ENCODE measurements around the gene ZNF184. TPM values are rescaled to one million over a fixed set of nuclear protein-coding genes. Genes with fewer than 3 reads are reported as not detected.

Gene ZNF184
- total and polyA plus RNA-seq, 9 of the 15 experiments (the other 6 are each of a cell fraction or from before 2014, with no cell fraction given) = 7.6 to 22.2 (median 12.8) TPM

- no peak for TF ChIP-seq ZNF696 (CRISPR knock-in tag; conservative IDR thresholded peaks at IDR 0.05)
- TF ChIP-seq GATA2 (CRISPR knock-in tag; IDR thresholded peaks at IDR 0.05) = no peak
- TF ChIP-seq JUN (IDR thresholded peaks at IDR 0.05; ENCODE audit: borderline replicate concordance, low read depth, low read length) = no peak
- TF ChIP-seq JUN (CRISPR knock-in tag; IDR thresholded peaks at IDR 0.05; ENCODE audit: borderline replicate concordance) = no peak
- no peak for TF ChIP-seq ZNF695 (CRISPR knock-in tag; IDR thresholded peaks at IDR 0.05)
- TF ChIP-seq ZFX (CRISPR knock-in tag; IDR thresholded peaks at IDR 0.05) = no peak
These were observed 43.9 kb downstream of the ZNF184 start (continued) for GRCh38 chr6:27428966-27429365.

- FAIRE-seq (no peak), DNase-seq (ENCODE audit: extremely low read depth in 1 of 4, low spot score in 3 of 4) (no peak), ATAC-seq (no peak)
- H3K27ac ChIP-seq (ENCODE audit: extremely low read depth, low read depth, low read length) = no peak overlapping the region
- ChIA-PET CTCF (ENCODE audit: low intra/inter-chr PET ratio) (no interaction called here), POLR2A (interaction anchor here (0.8 kb wide), 1 partner anchor 22 kb away, joined by 3 read pairs; no protein-coding TSS in a partner anchor)
- H3K4me3 ChIP-seq = no peak overlapping the region
- WGBS (ENCODE audit: insufficient coverage, low coverage, missing lambda C conversion rate) = 14% methylated on average over 4 of the region's 4 CpGs
- in situ Hi-C loops (cut with MboI) = no loop called here
- no peak overlapping the region for H3K4me2 ChIP-seq (ENCODE audit: insufficient read depth, low read length)
- no peaks in the 10 kb centered on the region for H3K36me3 ChIP-seq (ENCODE audit: control insufficient read depth, insufficient read depth, low read length)
- no peaks in the 10 kb centered on the region for H3K9me3 ChIP-seq (replicated peaks; ENCODE audit: control insufficient read depth, insufficient read depth, low read depth, low read length)
- no peaks in the 10 kb centered on the region for H4K20me1 ChIP-seq (replicated peaks; ENCODE audit: control insufficient read depth, insufficient read depth, low read length)
- intact Hi-C loops (cut with micrococcal nuclease) = no loop called here
- H3K9me1 ChIP-seq (ENCODE audit: control insufficient read depth, insufficient read depth, low read length) = no peaks in the 10 kb centered on the region
- H3K4me1 ChIP-seq (replicated peaks in 1 of 2; ENCODE audit: control insufficient read depth in 2 of 2, insufficient read depth in 2 of 2, low read length in 2 of 2) = no peaks in the 10 kb centered on the region
- H3K79me2 ChIP-seq (ENCODE audit: control insufficient read depth, insufficient read depth, low read length) = no peaks in the 10 kb centered on the region
- no peak overlapping the region for H2AFZ ChIP-seq (ENCODE audit: low read depth, low read length)
- BruUV-seq (replicated peaks) = no TSS peak
- no peaks in the 10 kb centered on the region for H3K27me3 ChIP-seq (ENCODE audit: control insufficient read depth in 2 of 2, insufficient read depth in 2 of 2, low read length in 2 of 2)
- H3K9ac ChIP-seq (ENCODE audit: insufficient read depth in 1 of 2, low read depth in 2 of 2, low read length in 2 of 2) = no peak overlapping the region
- TF ChIP-seq THRA (IDR thresholded peaks at IDR 0.05) (no peak), USF2 (CRISPR knock-in tag; IDR thresholded peaks at IDR 0.05) (no peak), TSHZ1 (CRISPR knock-in tag; IDR thresholded peaks at IDR 0.05) (no peak), HOXB6 (CRISPR knock-in tag; IDR thresholded peaks at IDR 0.05; ENCODE audit: borderline replicate concordance) (no peak), NCOR1 (IDR thresholded peaks at IDR 0.05) (no peak), HLTF (IDR thresholded peaks at IDR 0.05) (no peak), MTA1 (IDR thresholded peaks at IDR 0.05; ENCODE audit: borderline replicate concordance) (no peak), THAP12 (CRISPR knock-in tag; IDR thresholded peaks at IDR 0.05) (no peak)
These were observed 44.4 kb downstream of the ZNF184 start for GRCh38 chr6:27428502-27428901.

All from K562 (cell line).